ENCODE data around the gene PLXNA4. TPM values are rescaled to one million over a fixed set of nuclear protein-coding genes. Genes with fewer than 3 reads are reported as not detected.

PLXNA4 gene
- total and polyA plus RNA-seq, 2 experiments from 2014 or later: 0.08 to 0.80 TPM

GRCh38 chr7:132182992-132183391 is 393.3 kb downstream of the PLXNA4 start (continued):
- no peak for TF ChIP-seq ETS1 (IDR thresholded peaks at IDR 0.05)
- TF ChIP-seq REST (IDR thresholded peaks at IDR 0.05; ENCODE audit: unreplicated experiment): no peak

GRCh38 chr7:132181946-132182685 is 394.2 kb downstream of the PLXNA4 start:
- ATAC-seq (no peak), DNase-seq (ENCODE audit: low spot score) (no peak)
- no peaks in the 10 kb centered on the region for H3K27me3 ChIP-seq (ENCODE audit: insufficient read depth)
- H3K9me3 Mint-ChIP-seq: peaks cover 12% of the 10 kb centered on the region
- H3K9me2 ChIP-seq (ENCODE audit: insufficient read depth): no peaks in the 10 kb centered on the region
- no peak overlapping the region for H3K4me3 ChIP-seq
- H3F3A ChIP-seq (replicated peaks; ENCODE audit: low read depth): no peaks in the 10 kb centered on the region
- no peak overlapping the region for H3K4me2 ChIP-seq
- no peaks in the 10 kb centered on the region for H4K20me1 ChIP-seq (replicated peaks; ENCODE audit: insufficient read depth)
- no peak overlapping the region for H3K27ac ChIP-seq (ENCODE audit: low read depth)
- H3K27ac Mint-ChIP-seq: no peak overlapping the region
- no peaks in the 10 kb centered on the region for H3K79me2 ChIP-seq (replicated peaks; ENCODE audit: insufficient read depth)
- H2AFZ ChIP-seq: no peak overlapping the region
- peaks cover 14% of the 10 kb centered on the region for H3K36me3 Mint-ChIP-seq (ENCODE audit: low read depth)
- H3K27me3 Mint-ChIP-seq (ENCODE audit: insufficient read depth, low read depth, poor library complexity): peaks cover 10% of the 10 kb centered on the region
- no peak overlapping the region for H3K4me3 Mint-ChIP-seq
- peaks cover 20% of the 10 kb centered on the region for H3K4me1 Mint-ChIP-seq
- 0 out of 2 replicates have a peak, but pooled peaks cover 3% of the 10 kb centered on the region for H3K36me3 ChIP-seq (ENCODE audit: insufficient read depth)
- H3K4me1 ChIP-seq (ENCODE audit: insufficient read depth): peaks cover 10% of the 10 kb centered on the region
- TF ChIP-seq POLR2AphosphoS5 (IDR thresholded peaks at IDR 0.05; ENCODE audit: low read depth) (no peak), ETS1 (IDR thresholded peaks at IDR 0.05) (no peak), STAT1 (IDR thresholded peaks at IDR 0.05; ENCODE audit: unreplicated experiment) (no peak), CREB1 (CRISPR knock-in tag; IDR thresholded peaks at IDR 0.05; ENCODE audit: low read depth) (no peak), EZH2phosphoT487 (IDR thresholded peaks at IDR 0.05; ENCODE audit: unreplicated experiment) (no peak), NANOG (IDR thresholded peaks at IDR 0.05; ENCODE audit: borderline replicate concordance) (no peak), ZNF462 (CRISPR knock-in tag; IDR thresholded peaks at IDR 0.05) (no peak), JUNB (IDR thresholded peaks at IDR 0.05; ENCODE audit: unreplicated experiment) (no peak), ZNF114 (CRISPR knock-in tag; IDR thresholded peaks at IDR 0.05) (no peak)

All from GM23338 (cell line).